Effector memory CD8-positive, alpha-beta T cell (primary cell): ENCODE data around the gene MRGPRX2.

Experiments used
- ATAC-seq: fragments of 150-1000 bp; cut with Tn5 transposase; replicated peaks from 2 replicates; pipeline ENCODE4 v1.10.0; 2021; ENCODE audit warnings: mild to moderate bottlenecking, moderate library complexity
- DNase-seq, 3 experiments: peaks; one replicate each; pipeline ENCODE4 v3.0.0; 2021
- H3K27ac Mint-ChIP-seq, 2 donors: one replicate each; pipeline ENCODE4 v1.8.0; 2022; ENCODE audit warnings: mild to moderate bottlenecking in 2 of 2, mixed read lengths in 2 of 2, moderate library complexity in 2 of 2
- H3K27me3 Mint-ChIP-seq, 2 donors: one replicate each; pipeline ENCODE4 v1.8.0; 2022; ENCODE audit warnings: mixed read lengths in 2 of 2
- H3K36me3 Mint-ChIP-seq: one replicate; pipeline ENCODE4 v1.8.0; 2022; ENCODE audit warnings: mild to moderate bottlenecking, moderate library complexity, mixed read lengths; ENCODE audit not compliant: insufficient read depth
- H3K4me1 Mint-ChIP-seq, 2 donors: one replicate each; pipeline ENCODE4 v1.8.0; 2022; ENCODE audit warnings: low read depth in 2 of 2, mixed read lengths in 2 of 2
- H3K4me3 Mint-ChIP-seq, 2 donors: one replicate each; pipeline ENCODE4 v1.8.0; 2022; ENCODE audit warnings: mild to moderate bottlenecking in 2 of 2, mixed read lengths in 2 of 2, moderate library complexity in 2 of 2
- H3K9me3 Mint-ChIP-seq, 2 donors: one replicate each; pipeline ENCODE4 v1.8.0; 2022; ENCODE audit warnings: mixed read lengths in 2 of 2

Gene MRGPRX2

DNA sequence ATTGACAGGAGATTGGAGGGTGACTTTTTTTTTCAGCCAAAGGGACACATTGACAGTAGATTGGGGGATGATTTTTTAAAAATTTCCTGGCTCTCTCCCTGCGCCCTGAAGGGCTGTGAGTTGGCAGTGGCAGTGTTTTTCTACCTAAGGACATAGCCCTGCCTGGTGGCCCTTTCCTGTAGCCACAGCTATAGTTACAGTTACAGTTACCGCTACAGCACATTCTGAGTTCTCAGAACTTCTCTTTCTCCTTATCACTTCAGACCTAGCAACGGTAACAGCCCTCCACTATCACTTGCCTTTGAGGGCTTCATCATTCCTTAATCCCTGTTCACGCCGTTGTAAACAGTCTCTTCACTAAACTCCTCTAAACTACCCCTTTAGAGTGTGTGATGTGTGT lies 684 bp downstream of the MRGPRX2 start:
- Mint-ChIP-seq H3K9me3 (no peaks in the 10 kb centered on the region), H3K27ac (peak overlapping the region; percentile 67 to 91), H3K4me1 (peaks cover 26 to 38% of the 10 kb centered on the region in 2 donors), H3K4me3 (peak overlapping the region in 1 of 2 donors; percentile 62), H3K27me3 (no peaks in the 10 kb centered on the region), H3K36me3 (no peaks in the 10 kb centered on the region)
- DNase-seq (no peak), ATAC-seq (no peak)

DNA sequence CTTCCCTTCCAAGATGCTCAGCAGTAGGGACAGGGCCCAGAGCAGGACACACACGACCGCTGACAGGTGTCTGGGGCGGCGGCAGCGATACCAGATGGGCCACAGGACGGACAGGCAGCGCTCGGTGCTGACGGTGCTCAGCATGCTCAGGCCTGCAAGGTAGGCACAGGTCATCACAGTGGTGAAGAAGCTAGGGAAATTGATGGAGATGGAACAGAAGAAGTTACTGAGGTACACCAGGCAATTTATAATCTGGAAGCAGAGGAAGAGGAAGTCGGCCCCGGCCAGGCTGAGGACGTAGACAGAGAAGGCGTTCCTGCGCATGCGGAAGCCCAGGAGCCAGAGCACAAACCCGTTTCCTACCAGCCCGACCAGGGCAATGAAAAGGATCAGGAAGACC lies 4.6 kb downstream of the MRGPRX2 start:
- no peak overlapping the region for H3K4me3 Mint-ChIP-seq
- peaks cover 17 to 21% of the 10 kb centered on the region in 2 donors for H3K4me1 Mint-ChIP-seq
- no peaks in the 10 kb centered on the region for H3K27me3 Mint-ChIP-seq
- ATAC-seq (no peak), DNase-seq (no peak)
- peak overlapping the region in 1 of 2 donors; percentile 62 for H3K27ac Mint-ChIP-seq
- H3K9me3 Mint-ChIP-seq, result no peaks in the 10 kb centered on the region
- no peaks in the 10 kb centered on the region for H3K36me3 Mint-ChIP-seq

GRCh38 chr11:19055016-19055415 lies 5.5 kb downstream of the MRGPRX2 start:
- no peaks in the 10 kb centered on the region for H3K36me3 Mint-ChIP-seq
- H3K27me3 Mint-ChIP-seq, result no peaks in the 10 kb centered on the region
- no peak for DNase-seq
- H3K4me3 Mint-ChIP-seq, result no peak overlapping the region
- no peak for ATAC-seq
- H3K27ac Mint-ChIP-seq, result peak overlapping the region in 1 of 2 donors; percentile 62
- no peaks in the 10 kb centered on the region for H3K9me3 Mint-ChIP-seq
- H3K4me1 Mint-ChIP-seq, result peaks cover 9 to 12% of the 10 kb centered on the region in 2 donors

DNA sequence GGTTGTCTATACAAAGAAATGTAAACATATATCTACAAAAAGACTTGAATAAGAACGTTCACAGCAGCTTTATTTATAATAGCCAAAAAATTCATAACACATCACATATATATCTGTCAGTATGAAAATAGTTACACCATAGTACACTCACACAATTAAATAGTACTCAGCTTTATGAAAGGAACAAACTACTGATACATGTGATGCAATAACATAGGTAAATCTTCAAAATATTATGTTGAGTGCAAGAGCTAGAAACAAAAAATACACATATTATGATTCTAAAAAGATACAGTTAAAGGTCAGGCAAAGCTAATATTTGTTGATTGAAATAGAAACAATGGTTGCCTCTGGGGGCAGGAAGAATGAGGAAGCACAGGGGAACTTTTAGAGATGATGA lies 6.6 kb downstream of the MRGPRX2 start:
- DNase-seq, result no peak
- H3K4me1 Mint-ChIP-seq, result peaks cover 4 to 5% of the 10 kb centered on the region in 2 donors
- H3K9me3 Mint-ChIP-seq, result no peaks in the 10 kb centered on the region
- ATAC-seq, result no peak
- H3K4me3 Mint-ChIP-seq, result no peak overlapping the region
- H3K36me3 Mint-ChIP-seq, result no peaks in the 10 kb centered on the region
- H3K27me3 Mint-ChIP-seq, result no peaks in the 10 kb centered on the region
- H3K27ac Mint-ChIP-seq, result no peak overlapping the region

DNA sequence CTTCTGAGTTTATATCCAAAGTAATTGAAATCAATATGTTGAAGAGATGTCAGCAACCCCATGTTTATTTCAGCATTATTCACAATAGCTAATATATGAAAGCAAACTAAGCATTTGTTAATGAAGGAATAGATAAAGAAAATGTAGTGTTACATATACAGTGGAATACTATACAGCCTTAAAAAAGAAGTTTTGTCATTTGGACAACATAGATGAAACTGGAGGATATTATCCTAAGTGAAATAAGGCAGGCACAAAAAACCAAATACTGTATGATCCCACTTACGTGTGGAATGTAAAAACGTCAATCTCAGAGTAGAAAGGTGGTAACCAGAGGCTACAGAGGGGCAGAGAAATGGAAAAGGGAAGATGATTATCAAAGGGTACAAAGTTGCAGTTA lies 10.2 kb downstream of the MRGPRX2 start:
- no peaks in the 10 kb centered on the region for H3K4me1 Mint-ChIP-seq
- no peak for DNase-seq
- H3K9me3 Mint-ChIP-seq, result no peaks in the 10 kb centered on the region
- H3K27me3 Mint-ChIP-seq, result peaks cover 0 to 9% of the 10 kb centered on the region in 2 donors
- H3K4me3 Mint-ChIP-seq, result no peak overlapping the region
- no peak for ATAC-seq
- H3K27ac Mint-ChIP-seq, result no peak overlapping the region
- no peaks in the 10 kb centered on the region for H3K36me3 Mint-ChIP-seq

DNA sequence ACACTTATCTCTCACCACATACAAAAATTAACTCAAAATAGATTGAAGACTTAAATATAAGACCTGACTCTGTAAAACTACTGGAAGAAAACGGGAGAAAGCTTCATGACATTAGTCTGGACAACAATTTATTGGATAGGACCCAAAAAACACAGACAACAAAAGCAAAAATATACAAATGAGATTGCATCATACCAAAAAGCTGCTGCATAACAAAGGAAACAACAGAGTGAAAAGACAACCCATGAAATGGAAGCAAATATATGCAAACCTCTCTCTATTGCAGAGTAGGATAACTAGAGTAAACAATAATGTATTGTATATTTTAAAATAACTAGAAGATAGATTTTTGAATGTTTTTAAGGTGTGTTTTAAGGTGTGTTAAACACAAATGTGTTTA lies 11.2 kb downstream of the MRGPRX2 start:
- no peaks in the 10 kb centered on the region for H3K9me3 Mint-ChIP-seq
- H3K36me3 Mint-ChIP-seq, result no peaks in the 10 kb centered on the region
- no peak overlapping the region for H3K27ac Mint-ChIP-seq
- ATAC-seq (no peak), DNase-seq (no peak)
- peaks cover 9 to 18% of the 10 kb centered on the region in 2 donors for H3K27me3 Mint-ChIP-seq
- no peak overlapping the region for H3K4me3 Mint-ChIP-seq
- H3K4me1 Mint-ChIP-seq, result no peaks in the 10 kb centered on the region

DNA sequence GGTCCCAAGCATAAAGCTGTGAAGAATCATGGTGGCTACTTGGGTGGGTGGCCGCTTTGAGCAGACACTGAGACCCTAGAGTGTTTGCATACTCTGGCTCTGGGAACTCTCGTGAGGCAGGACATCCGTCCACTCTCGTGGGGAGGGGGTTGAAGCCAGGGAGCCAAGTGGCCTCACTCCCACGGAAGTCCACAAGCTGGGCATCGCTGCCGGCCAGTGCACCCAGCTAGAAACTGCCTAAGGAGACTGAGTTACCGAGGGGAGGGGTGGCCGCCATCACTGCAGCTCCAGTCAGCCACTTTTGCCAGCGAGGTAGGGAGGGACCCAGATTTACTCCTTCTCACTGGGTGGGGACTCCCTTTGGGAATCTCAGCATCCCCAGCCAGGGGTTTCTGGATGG lies 20.5 kb downstream of the MRGPRX2 start:
- Mint-ChIP-seq H3K27me3 (peaks cover 60 to 66% of the 10 kb centered on the region in 2 donors), H3K4me3 (no peak overlapping the region), H3K36me3 (no peaks in the 10 kb centered on the region), H3K4me1 (no peaks in the 10 kb centered on the region), H3K27ac (no peak overlapping the region), H3K9me3 (peaks cover 0 to 5% of the 10 kb centered on the region in 2 donors)
- DNase-seq, result no peak
- ATAC-seq, result no peak

- no peak for DNase-seq
- Mint-ChIP-seq H3K4me3 (no peak overlapping the region), H3K9me3 (peaks cover 0 to 5% of the 10 kb centered on the region in 2 donors), H3K4me1 (no peaks in the 10 kb centered on the region), H3K36me3 (no peaks in the 10 kb centered on the region), H3K27me3 (peaks cover 53 to 60% of the 10 kb centered on the region in 2 donors), H3K27ac (no peak overlapping the region)
- no peak for ATAC-seq
These were observed 21.1 kb downstream of the MRGPRX2 start for GRCh38 chr11:19039409-19039808.

GRCh38 chr11:19032990-19033389 lies 27.5 kb downstream of the MRGPRX2 start:
- ATAC-seq (no peak), DNase-seq (no peak)
- Mint-ChIP-seq H3K9me3 (no peaks in the 10 kb centered on the region), H3K36me3 (no peaks in the 10 kb centered on the region), H3K27ac (no peak overlapping the region), H3K4me1 (no peaks in the 10 kb centered on the region), H3K27me3 (peaks cover 48 to 59% of the 10 kb centered on the region in 2 donors), H3K4me3 (no peak overlapping the region)

DNA sequence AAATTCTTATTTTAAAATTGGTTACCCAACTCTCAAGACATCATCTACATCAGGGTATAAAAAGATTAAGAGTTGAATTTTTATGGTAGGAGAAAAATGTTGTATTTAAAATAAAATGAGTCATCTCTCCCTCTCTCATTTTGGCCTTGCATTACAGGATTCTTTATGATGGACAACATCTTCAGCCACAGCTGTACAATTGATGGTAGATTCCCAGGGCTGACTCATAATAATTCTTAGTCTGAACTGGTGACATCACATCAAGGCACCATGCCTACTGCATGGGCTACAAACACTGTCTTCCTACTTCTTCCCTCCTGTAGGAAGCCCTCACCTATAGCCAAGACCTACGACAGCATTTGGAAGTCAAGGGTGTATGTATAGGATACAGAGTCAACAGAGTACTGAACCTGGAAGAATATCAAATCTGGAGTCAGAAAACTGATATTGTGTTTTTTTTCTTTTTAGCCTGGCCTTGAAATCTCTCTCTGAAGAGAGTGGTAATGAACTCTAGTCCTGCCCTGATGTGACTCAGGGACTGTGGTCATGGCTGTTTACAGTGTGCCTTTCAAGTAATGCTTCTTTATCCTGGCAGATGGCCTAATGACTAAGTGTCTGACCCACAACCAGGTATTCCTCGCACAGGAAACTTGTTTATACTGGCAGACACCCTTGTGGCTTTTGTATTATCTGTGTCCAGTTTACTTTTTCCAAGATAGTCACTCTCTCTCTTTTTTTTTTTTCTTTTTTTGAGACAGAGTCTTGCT lies 32.5 kb downstream of the MRGPRX2 start:
- Mint-ChIP-seq H3K36me3 (no peaks in the 10 kb centered on the region), H3K9me3 (no peaks in the 10 kb centered on the region), H3K27ac (no peak overlapping the region), H3K4me1 (no peaks in the 10 kb centered on the region), H3K27me3 (peaks cover 51 to 83% of the 10 kb centered on the region in 2 donors), H3K4me3 (no peak overlapping the region)
- no peak for ATAC-seq
- DNase-seq, result no peak

DNA sequence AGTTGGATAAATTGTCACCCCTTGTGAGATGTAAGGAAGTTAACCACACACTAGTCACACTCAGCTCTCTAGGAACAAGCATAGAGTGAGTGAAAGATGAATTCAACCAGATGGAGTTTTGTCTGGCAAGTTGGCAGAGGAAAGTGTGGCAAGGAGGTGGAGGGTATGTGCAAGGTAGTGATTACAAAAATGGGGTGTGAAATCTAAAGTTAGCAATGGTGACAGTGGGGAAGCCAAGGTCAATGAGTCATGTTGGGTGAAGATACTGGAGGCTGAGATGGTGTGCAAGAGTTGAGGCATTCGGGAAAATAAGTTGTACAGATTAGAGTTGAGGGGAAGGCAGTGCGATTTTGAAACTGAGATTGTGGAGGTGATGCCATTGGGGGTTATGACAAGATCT lies 33.7 kb downstream of the MRGPRX2 start:
- no peak overlapping the region for H3K4me3 Mint-ChIP-seq
- no peaks in the 10 kb centered on the region for H3K4me1 Mint-ChIP-seq
- H3K27ac Mint-ChIP-seq, result no peak overlapping the region
- ATAC-seq (no peak), DNase-seq (no peak)
- peaks cover 43 to 76% of the 10 kb centered on the region in 2 donors for H3K27me3 Mint-ChIP-seq
- no peaks in the 10 kb centered on the region for H3K36me3 Mint-ChIP-seq
- H3K9me3 Mint-ChIP-seq, result no peaks in the 10 kb centered on the region

- no peak for DNase-seq
- ATAC-seq, result no peak
- Mint-ChIP-seq H3K36me3 (no peaks in the 10 kb centered on the region), H3K4me3 (no peak overlapping the region), H3K4me1 (no peaks in the 10 kb centered on the region), H3K27ac (no peak overlapping the region), H3K27me3 (peaks cover 54 to 88% of the 10 kb centered on the region in 2 donors), H3K9me3 (no peaks in the 10 kb centered on the region)
These were observed 34.8 kb downstream of the MRGPRX2 start for GRCh38 chr11:19025481-19026406.

DNA sequence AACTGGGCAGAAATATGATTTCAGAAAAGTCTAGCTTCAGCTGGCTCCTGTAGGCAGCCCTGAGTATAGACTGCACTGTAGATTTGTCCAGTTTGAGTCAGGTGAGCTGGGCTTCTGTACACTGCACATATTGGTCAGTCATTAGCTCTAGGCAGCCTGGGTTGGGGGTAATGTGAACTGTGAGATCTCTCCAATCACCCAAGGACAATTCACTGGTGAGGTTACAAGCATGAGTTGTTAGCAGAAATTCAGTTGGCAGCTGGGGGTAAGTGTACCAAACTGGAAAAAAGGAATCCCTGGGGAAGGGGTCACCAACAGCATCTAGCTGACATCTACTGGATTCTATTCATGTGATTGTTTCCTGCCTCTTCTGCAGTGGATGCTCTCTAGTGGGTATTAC lies 39.7 kb downstream of the MRGPRX2 start:
- no peaks in the 10 kb centered on the region for H3K4me1 Mint-ChIP-seq
- H3K9me3 Mint-ChIP-seq, result no peaks in the 10 kb centered on the region
- H3K4me3 Mint-ChIP-seq, result no peak overlapping the region
- H3K27ac Mint-ChIP-seq, result no peak overlapping the region
- DNase-seq, result no peak
- peaks cover 52 to 80% of the 10 kb centered on the region in 2 donors for H3K27me3 Mint-ChIP-seq
- no peak for ATAC-seq
- H3K36me3 Mint-ChIP-seq, result no peaks in the 10 kb centered on the region

DNA sequence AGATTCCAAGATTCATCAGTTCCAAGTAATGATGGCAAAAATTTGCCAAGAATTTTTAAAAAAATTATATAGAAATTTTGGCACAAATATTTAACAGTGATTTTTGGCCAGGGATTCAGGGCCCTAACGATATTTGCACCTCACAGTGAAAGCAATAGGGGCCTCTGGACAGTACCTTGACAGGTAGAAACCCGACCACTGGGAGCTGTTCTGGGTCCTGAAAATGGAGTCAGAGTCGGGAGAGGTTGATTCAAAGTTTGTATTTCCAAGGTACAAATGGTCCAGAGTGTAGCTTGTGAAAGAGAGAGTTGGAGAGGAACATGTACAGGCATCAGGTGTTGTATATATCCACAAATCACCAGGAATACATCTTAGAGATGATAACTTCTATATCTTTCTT lies 41.6 kb downstream of the MRGPRX2 start:
- no peaks in the 10 kb centered on the region for H3K36me3 Mint-ChIP-seq
- peaks cover 49 to 67% of the 10 kb centered on the region in 2 donors for H3K27me3 Mint-ChIP-seq
- H3K9me3 Mint-ChIP-seq, result no peaks in the 10 kb centered on the region
- no peak overlapping the region for H3K4me3 Mint-ChIP-seq
- H3K4me1 Mint-ChIP-seq, result no peaks in the 10 kb centered on the region
- no peak for DNase-seq
- H3K27ac Mint-ChIP-seq, result no peak overlapping the region
- ATAC-seq, result no peak
